K562 (cell line): Measurements from ENCODE around the gene TSSK6. TPM values are rescaled to one million over a fixed set of nuclear protein-coding genes. Genes with fewer than 3 reads are reported as not detected.

ENCODE experiments used
- ADNP ChIP-seq: fragments of 200-800 bp; sonication (Bioruptor generic); IDR thresholded peaks from 2 replicates; pipeline ENCODE4 v1.6.1; 2016; ENCODE audit warnings: missing genetic modification characterization, missing compliant biosample characterization
- CBFA2T2 ChIP-seq: fragments of 450-650 bp; conservative IDR thresholded peaks from 2 replicates; pipeline ENCODE4 v1.6.1; 2017; ENCODE audit warnings: mild to moderate bottlenecking
- CREB1 ChIP-seq, 2 experiments: sonication (generic) in 1 of 2; formaldehyde crosslinking in 1 of 2; IDR thresholded peaks; 2 replicates each; pipeline versions ENCODE4 v1.6.1 to v1.8.0; 2012 to 2022; ENCODE audit warnings: inconsistent platforms in 1 of 2, mild to moderate bottlenecking in 1 of 2, missing genetic modification reagents in 1 of 2, moderate library complexity in 1 of 2
- CSDE1 ChIP-seq, 2 experiments: fragments of 450-650 bp; IDR thresholded peaks; 2 replicates each; pipeline ENCODE4 v1.6.1; 2016; ENCODE audit warnings: mild to moderate bottlenecking in 1 of 2
- DIDO1 ChIP-seq: fragments of 450-650 bp; IDR thresholded peaks from 2 replicates; pipeline ENCODE4 v1.6.1; 2016; ENCODE audit warnings: low read depth, missing biosample characterization, missing genetic modification characterization
- ELF1 ChIP-seq: fragments of 200-800 bp; sonication (Bioruptor generic); IDR thresholded peaks from 2 replicates; pipeline ENCODE4 v1.6.1; 2016; ENCODE audit warnings: missing genetic modification characterization, missing compliant biosample characterization
- HDGF ChIP-seq: fragments of 450-650 bp; IDR thresholded peaks from 2 replicates; pipeline ENCODE4 v1.6.1; 2016
- MECOM ChIP-seq: fragments of 250-450 bp; sonication (Bioruptor Pico); IDR thresholded peaks from 2 replicates; pipeline ENCODE4 v1.8.0; 2022; ENCODE audit warnings: inconsistent platforms
- NFE2L1 ChIP-seq: fragments of 450-650 bp; IDR thresholded peaks from 2 replicates; pipeline ENCODE4 v1.6.1; 2016; ENCODE audit warnings: missing genetic modification characterization, low read depth, mild to moderate bottlenecking, missing compliant biosample characterization, moderate library complexity, borderline replicate concordance
- NFRKB ChIP-seq: fragments of 450-650 bp; IDR thresholded peaks from 2 replicates; pipeline ENCODE4 v1.6.1; 2016; ENCODE audit warnings: low read depth
- PPARD ChIP-seq: fragments of 250-450 bp; sonication (Bioruptor Pico); IDR thresholded peaks from 2 replicates; pipeline ENCODE4 v1.8.0; 2022; ENCODE audit warnings: inconsistent platforms, mild to moderate bottlenecking, moderate library complexity
- SMAD1 ChIP-seq: fragments of 150-350 bp; IDR thresholded peaks from 2 replicates; pipeline ENCODE4 v1.6.1; 2014; ENCODE audit warnings: low read length, low read depth; ENCODE audit not compliant: partially characterized antibody
- SMC3 ChIP-seq: conservative IDR thresholded peaks from 2 replicates; pipeline ENCODE4 v1.6.1; 2011; ENCODE audit warnings: low read depth, low read length, improper control_type of control experiment; ENCODE audit not compliant: insufficient read depth
- SOX6 ChIP-seq: fragments of 450-650 bp; IDR thresholded peaks from 2 replicates; pipeline ENCODE4 v1.6.1; 2014; ENCODE audit warnings: mild to moderate bottlenecking
- SRSF7 ChIP-seq: fragments of 200-400 bp; formaldehyde crosslinking; optimal IDR thresholded peaks from 2 replicates; pipeline ENCODE3; 2017; ENCODE audit warnings: mild to moderate bottlenecking, low read depth, low read length
- TCF7L2 ChIP-seq: fragments of 150-350 bp; IDR thresholded peaks from 2 replicates; pipeline ENCODE4 v1.6.1; 2016; ENCODE audit warnings: low read depth, mild to moderate bottlenecking, low read length, moderate library complexity
- TEAD1 ChIP-seq, 2 experiments: fragments of 450-650 bp in 1 of 2; sonication (generic) in 1 of 2; formaldehyde crosslinking; IDR thresholded peaks; 2 replicates each; pipeline versions ENCODE4 v1.4.0 to v1.8.0; 2020 to 2022; ENCODE audit warnings: mild to moderate bottlenecking in 2 of 2, missing genetic modification reagents in 1 of 2
- ZNF121 ChIP-seq: sonication (generic); formaldehyde crosslinking; conservative IDR thresholded peaks from 2 replicates; pipeline ENCODE4 v1.8.0; 2022; ENCODE audit warnings: missing genetic modification reagents
- polyA plus RNA-seq, 8 experiments: library from polyadenylated mRNA; depleted of rRNA in 4 of 8; stranded (reverse) in 5 of 8; unstranded in 3 of 8; fragments of >200 nt; fragmentation: Nextera tagmentation in 2 of 8; fragmentation: Illumina TruSeq in 1 of 8; extraction: Ambion mirVana in 2 of 8; extraction: Trizol in 1 of 8; gene quantifications; 2 replicates each; pipeline versions ENCODE4 v1.2.1 to v1.2.3, GENCODE V29; 2011 to 2014; ENCODE audit warnings: inconsistent platforms in 1 of 8, missing spikeins in 1 of 8
- total RNA-seq, 7 experiments: library from RNA; depleted of rRNA in 6 of 7; stranded (reverse); fragments of >200 nt in 6 of 7; fragmentation: Illumina TruSeq in 2 of 7; extraction: Trizol in 2 of 7; gene quantifications; 2 replicates each; pipeline versions ENCODE4 v1.2.1 to v1.2.3, GENCODE V29; 2011 to 2021; ENCODE audit warnings: low replicate concordance in 1 of 7
- TF ChIP-seq, protein P1 (sequence below): fragments of 250-450 bp; sonication (Bioruptor Pico); IDR thresholded peaks from 2 replicates; pipeline ENCODE4 v1.5.0; 2021
- TF ChIP-seq, protein P2 (sequence below), 2 experiments: IDR thresholded peaks; 2 replicates each; pipeline ENCODE4 v1.6.1; 2012; ENCODE audit warnings: improper control_type of control experiment in 2 of 2, low read depth in 2 of 2, low read length in 2 of 2, borderline replicate concordance in 1 of 2
- TF ChIP-seq, protein P3 (sequence below): fragments of 250-450 bp; sonication (Bioruptor Pico); IDR thresholded peaks from 2 replicates; pipeline ENCODE4 v1.5.0; 2022; ENCODE audit warnings: mild to moderate bottlenecking

The TSSK6 gene
- total and polyA plus RNA-seq, 9 of the 15 experiments (the other 6 are each of a cell fraction or from before 2014, with no cell fraction given): 0.21 to 2.6 (median 1.5) TPM; not detected in 3

DNA sequence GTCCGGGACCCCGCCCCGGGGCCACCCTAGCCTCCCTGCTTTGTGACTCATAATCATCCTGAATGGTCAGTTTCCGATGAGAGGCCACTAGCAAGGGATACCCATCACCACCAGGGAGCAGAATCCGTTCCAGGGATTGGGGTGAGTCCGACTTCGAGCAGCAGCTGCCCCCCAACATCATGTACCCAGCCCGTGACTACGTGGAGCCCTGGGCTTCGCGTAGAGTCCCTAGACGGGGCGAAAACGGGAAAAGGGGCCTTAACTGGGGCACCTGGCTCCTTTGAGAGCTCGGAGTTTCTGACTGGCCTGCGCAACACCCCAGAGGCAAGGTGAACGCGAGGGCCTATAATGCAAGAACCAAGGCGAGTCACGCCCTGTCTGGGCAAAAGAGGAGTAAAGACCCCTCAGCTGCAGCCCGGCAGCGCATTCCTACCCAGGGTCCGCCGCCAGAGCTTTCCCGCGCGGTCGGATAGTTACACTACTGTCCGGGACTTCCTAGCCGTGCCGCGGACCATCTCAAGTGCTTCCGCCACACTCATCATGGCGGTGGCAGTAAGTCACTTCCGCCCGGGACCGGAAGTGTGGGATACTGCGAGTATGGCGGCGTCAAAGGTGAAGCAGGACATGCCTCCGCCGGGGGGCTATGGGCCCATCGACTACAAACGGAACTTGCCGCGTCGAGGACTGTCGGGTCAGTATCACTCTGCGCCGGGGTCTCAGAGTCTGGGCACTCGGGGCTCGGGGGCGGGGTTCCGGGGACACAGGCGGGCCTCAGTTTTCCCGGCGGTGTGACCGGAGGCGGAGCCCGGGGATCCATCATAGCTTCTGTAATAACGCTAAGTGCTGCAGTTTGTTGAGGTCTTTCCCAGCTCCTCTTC, 533 bp upstream of the TSSK6 start, which contains the start of gene NDUFA13 (continued):
- TF ChIP-seq, protein P1, sequence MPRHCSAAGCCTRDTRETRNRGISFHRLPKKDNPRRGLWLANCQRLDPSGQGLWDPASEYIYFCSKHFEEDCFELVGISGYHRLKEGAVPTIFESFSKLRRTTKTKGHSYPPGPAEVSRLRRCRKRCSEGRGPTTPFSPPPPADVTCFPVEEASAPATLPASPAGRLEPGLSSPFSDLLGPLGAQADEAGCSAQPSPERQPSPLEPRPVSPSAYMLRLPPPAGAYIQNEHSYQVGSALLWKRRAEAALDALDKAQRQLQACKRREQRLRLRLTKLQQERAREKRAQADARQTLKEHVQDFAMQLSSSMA (CRISPR knock-in tag): peak; percentile 99
- 0 out of 4 replicates have a peak, but pooled peaks of 1 of the 2 experiments have one; percentile 65 for TF ChIP-seq CSDE1 (IDR thresholded peaks at IDR 0.05)
- no peak for TF ChIP-seq ADNP
- TF ChIP-seq MECOM (CRISPR knock-in tag): 0 out of 2 replicates have a peak, but pooled peaks have one; percentile 31
- TF ChIP-seq SOX6: peak; percentile 37; the same call in 1 of the 2 replicates
- TF ChIP-seq, protein P2, sequence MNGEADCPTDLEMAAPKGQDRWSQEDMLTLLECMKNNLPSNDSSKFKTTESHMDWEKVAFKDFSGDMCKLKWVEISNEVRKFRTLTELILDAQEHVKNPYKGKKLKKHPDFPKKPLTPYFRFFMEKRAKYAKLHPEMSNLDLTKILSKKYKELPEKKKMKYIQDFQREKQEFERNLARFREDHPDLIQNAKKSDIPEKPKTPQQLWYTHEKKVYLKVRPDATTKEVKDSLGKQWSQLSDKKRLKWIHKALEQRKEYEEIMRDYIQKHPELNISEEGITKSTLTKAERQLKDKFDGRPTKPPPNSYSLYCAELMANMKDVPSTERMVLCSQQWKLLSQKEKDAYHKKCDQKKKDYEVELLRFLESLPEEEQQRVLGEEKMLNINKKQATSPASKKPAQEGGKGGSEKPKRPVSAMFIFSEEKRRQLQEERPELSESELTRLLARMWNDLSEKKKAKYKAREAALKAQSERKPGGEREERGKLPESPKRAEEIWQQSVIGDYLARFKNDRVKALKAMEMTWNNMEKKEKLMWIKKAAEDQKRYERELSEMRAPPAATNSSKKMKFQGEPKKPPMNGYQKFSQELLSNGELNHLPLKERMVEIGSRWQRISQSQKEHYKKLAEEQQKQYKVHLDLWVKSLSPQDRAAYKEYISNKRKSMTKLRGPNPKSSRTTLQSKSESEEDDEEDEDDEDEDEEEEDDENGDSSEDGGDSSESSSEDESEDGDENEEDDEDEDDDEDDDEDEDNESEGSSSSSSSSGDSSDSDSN (IDR thresholded peaks at IDR 0.05; ENCODE audit: borderline replicate concordance in 1 of 2, low read depth in 2 of 2, low read length in 2 of 2): 0 out of 4 replicates have a peak, but pooled peaks of 1 of the 2 experiments have one; percentile 37
- TF ChIP-seq CBFA2T2: no peak
- TF ChIP-seq TCF7L2: no peak
- TF ChIP-seq CREB1 (IDR thresholded peaks at IDR 0.05): peak; percentile 74
- TF ChIP-seq CREB1 (CRISPR knock-in tag; IDR thresholded peaks at IDR 0.05): peak; percentile 75
- TF ChIP-seq HDGF: no peak
- no peak for TF ChIP-seq SMC3
- no peak for TF ChIP-seq ZNF121 (CRISPR knock-in tag)
- TF ChIP-seq NFE2L1 (tag): no peak
- peak; percentile 100 for TF ChIP-seq ELF1
- TF ChIP-seq, protein P3, sequence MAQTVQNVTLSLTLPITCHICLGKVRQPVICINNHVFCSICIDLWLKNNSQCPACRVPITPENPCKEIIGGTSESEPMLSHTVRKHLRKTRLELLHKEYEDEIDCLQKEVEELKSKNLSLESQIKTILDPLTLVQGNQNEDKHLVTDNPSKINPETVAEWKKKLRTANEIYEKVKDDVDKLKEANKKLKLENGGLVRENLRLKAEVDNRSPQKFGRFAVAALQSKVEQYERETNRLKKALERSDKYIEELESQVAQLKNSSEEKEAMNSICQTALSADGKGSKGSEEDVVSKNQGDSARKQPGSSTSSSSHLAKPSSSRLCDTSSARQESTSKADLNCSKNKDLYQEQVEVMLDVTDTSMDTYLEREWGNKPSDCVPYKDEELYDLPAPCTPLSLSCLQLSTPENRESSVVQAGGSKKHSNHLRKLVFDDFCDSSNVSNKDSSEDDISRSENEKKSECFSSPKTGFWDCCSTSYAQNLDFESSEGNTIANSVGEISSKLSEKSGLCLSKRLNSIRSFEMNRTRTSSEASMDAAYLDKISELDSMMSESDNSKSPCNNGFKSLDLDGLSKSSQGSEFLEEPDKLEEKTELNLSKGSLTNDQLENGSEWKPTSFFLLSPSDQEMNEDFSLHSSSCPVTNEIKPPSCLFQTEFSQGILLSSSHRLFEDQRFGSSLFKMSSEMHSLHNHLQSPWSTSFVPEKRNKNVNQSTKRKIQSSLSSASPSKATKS (CRISPR knock-in tag): no peak
- peak; percentile 73 for TF ChIP-seq SMAD1
- peak in 1 of 2 experiments; percentile 74; a peak in 2 of 4 replicates for TF ChIP-seq TEAD1 (CRISPR knock-in tag; IDR thresholded peaks at IDR 0.05)
- peak; percentile 31; the same call in 1 of the 2 replicates for TF ChIP-seq DIDO1 (tag)
- no peak for TF ChIP-seq SRSF7
- TF ChIP-seq NFRKB: peak; percentile 94
- no peak for TF ChIP-seq PPARD (CRISPR knock-in tag)
